CD4-positive, alpha-beta T cell treated with Interleukin-6 for 4 hours (primary cell): ENCODE data around the gene LMOD3.
A peak's percentile ranks its signal among the peaks of the same experiment; 100 is the strongest.

Experiments used
- DNase-seq: peaks from one replicate; pipeline ENCODE4 v3.0.0-alpha.2; 2020; ENCODE audit warnings: mixed read lengths

LMOD3 gene

DNA sequence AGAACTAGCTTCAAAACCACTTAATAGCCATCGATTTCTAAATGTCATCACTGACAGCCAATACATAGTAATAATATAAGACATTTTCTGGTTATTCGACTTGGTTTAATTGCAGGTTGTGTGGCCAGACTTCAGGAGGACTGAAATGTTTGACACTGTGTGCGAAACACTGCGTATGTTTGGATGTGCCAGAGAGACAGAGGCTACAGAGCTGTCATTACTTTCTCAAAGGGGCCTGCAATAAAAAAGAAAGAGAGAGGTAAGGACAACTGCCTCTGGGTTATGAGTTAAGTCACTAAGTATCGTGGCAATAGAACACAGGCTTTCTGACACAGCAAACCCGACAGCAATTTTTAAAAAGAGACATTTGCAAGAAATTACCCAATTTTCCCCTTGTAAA lies 882 bp downstream of the LMOD3 start:
- DNase-seq = no peak

DNA sequence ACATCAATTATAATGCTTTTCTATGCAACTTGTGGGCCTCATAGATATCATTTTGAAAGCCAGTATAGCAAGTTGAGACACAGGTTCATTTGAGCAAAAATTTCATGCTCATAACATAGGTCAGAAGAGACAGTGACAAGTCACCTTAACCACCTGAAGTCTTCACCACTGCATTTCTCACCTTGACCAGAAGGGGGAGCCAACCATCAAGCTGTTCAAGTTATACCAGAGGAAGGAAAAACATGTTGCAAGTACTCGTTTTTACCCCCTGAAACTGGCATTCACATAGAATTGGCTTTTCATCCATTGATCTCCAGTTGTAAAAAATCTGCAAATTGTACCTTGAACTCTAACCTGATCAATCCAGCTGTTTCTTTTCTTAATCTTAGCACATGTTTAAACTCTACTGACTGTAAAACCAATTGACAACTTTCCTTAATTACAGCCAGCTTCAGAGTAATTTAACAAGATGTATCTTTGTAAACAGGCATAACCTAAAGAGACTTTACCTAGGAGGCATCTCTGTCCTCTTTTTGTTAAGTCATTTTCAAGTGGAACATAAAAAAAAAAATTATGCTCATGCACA lies 1.4 kb downstream of the LMOD3 start:
- peak; percentile 87 for DNase-seq

DNA sequence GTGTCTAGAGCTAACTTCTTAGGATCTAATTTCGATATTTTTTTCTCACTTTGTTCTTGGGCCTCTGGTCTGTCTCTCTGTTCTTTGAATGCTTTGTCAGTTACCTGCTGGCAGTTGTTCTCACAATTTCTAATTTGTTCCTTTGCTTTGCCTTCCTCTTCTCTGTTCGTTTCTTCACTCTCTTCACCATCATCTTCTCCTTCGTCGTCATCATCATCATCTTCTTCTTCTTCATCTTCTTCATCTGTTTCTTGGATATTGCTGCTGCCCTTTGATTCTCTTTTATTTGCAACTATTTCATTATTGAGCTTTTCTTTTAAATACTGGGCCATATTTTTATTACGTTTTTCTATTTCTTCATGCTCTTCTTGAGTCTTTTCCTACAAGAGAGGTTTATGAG lies 2.7 kb downstream of the LMOD3 start:
- DNase-seq = no peak

DNA sequence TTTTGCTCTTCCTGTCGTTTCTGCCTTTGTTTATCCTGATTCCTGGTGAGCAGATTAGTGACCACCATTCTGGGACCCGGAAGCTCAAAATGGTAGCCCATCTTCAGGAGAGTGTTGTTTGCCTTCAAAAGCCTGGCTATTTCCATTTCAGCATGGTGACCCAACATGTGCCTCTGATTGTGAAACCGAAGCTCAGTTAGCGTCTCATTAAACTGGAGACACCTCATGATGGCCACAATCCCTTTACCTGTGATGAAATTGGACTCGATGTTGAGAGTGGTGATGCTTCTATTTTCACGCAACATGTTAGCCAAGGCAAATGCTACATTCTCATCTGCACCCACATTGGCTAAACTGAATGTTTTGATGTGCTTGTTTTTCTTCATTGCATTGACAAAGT lies 3.3 kb downstream of the LMOD3 start:
- DNase-seq = no peak

DNA sequence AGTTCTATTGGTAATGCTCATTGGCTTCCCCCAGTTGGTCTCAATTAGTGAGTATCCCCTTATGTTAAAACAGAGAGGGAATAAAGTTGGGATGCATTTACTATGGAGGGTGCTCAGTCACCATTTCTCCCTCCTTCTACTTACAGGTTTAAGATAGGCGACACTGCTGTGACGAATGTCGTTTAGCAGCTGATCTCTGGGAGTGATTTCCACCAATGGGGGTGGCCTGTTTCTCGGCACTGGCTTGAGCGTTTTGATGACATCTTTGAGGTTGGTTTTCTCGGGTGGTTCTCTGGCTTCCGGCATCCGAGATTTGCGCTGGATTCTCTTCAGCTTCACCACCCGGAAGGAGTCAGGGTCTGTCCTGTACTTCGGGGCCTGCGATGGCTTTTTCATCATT lies 3.8 kb downstream of the LMOD3 start:
- no peak for DNase-seq

DNA sequence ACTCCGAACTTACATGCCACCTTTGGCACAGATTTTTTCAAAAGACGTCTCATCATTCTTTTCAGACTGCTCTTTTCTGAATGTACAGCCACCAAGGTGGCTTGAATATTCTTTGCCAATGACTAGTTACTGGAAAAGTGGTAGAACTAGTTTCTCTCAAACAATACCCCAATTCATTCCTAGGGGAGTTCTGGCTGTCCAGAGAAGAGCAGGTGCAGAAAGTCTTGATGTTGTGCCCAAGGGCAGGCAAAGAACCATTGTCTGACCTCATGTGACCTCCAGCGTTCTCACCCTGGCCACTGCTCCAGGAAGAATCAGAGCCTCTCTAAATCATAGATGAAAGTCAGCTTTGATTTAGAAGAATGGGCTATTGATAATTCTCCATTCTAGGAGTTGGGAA lies 5.5 kb downstream of the LMOD3 start:
- DNase-seq = no peak

DNA sequence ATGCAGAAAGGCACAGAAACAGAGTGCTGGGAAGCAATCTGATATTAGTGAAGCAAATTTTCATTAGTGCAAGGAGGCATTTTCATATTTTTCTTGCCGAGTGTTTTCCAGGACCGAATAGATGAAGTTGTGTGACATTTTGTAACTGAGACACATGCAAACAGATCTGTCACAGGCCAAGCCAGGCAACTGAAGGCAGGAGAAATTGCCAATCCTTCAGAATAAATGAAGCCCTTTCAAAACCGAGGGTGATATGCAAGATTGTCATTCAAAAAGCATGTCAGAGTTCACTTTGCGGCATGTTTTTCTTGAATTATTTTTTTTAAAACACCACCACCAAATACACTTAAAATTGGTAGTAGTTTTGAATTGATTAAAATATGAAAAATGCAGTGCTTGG lies 6.2 kb downstream of the LMOD3 start:
- DNase-seq = no peak

DNA sequence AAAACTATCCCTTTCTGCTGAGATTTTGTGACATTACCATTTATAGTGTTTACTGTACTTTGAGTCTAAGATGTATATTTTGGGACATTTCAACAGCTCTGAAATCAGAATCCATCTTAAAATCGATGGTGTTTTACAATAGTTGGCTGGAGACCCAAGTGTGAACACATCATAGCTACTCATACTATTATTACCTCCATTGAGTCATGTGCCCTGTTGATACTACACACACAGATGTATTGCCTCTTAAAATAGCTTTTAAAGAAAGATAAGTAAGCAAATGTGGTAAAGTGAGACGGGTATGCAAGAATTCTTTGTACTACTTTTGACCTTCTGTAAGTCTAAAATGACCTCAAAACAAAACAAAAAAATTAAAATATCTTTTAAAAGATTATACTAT lies 6.7 kb downstream of the LMOD3 start:
- DNase-seq = no peak

DNA sequence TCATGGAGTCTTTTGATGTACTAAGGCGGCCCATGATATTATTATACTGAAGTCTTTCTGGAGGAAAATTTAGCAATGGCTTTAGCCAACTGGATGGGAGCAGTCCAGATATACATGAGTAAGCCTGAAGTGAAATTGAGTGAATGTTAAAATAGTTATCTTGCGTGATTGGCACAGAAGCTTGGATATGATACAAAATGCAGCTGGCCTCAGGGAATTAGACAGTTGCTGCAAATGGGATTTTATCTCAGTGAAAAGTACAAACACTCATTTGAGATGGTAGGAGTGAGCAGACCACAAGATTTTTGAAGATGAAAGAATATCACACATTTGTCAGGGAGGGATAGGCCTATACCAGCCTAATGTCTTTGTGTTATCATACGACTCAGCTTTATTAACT lies 8.9 kb downstream of the LMOD3 start:
- no peak for DNase-seq

DNA sequence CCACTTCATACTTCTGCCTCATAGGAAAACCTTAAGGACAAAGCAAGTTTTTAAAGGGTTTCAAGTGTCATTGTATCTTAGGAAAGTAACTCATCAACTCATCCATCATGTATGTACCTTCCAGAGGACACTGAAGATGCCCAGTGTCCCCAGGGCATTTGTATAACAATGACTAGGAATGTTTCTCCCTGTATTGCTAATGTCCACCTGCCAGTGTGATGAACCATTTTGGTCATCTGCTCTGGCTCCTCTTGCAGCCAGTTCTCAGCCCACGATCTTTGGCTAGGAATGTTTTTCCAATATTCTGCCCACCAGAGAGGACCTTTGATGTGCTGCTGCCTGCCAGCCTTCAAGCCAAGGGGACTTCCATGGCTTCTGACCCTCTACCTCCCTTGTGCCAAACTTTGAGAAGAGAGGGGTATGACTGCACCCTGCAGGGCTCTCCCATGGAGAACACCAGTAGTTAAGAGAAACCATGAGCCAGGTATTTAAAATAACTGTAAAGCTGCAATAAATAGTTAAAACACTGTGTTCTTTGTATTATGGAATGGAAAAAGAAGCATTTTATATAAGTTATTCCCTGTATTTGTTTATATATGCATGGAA lies 11.4 kb downstream of the LMOD3 start:
- DNase-seq = no peak

DNA sequence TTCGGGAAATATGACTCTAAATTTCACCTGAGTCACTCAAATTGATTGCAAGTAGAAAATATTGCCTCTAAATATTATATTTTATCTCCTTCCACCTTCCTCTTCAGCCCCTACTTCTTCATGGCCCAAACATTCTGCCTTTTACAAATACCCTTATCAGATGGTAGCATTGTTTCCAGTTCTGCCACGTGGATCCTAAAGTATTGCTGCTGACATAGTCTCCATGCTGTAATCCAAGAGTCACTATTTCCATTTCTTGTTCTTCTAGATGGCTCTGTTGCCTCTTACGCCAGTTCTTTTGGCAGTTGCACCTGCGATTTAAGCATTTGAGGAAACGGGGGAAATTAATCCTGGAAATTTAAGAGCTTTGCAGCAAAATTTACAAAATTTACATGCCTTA lies 13.6 kb downstream of the LMOD3 start:
- no peak for DNase-seq

DNA sequence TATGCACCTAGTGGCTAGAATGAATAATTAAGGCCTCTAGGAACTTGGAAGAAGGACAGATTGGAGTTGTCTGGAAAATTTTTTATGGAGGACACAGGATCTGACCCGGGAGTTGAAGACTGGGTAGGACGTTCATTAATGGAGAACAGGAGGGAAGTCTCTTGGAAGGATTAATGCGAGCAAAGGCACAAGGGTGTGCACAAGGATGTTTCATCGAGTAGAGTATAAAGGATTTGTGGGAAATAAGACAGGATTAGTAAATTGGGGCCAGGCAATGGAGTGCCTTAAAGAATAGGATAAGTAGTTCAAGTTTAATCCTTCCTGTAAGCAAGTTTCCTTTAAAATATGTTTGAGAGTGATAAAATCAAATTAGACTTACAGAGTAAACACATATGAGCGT lies 14.6 kb downstream of the LMOD3 start:
- no peak for DNase-seq

DNA sequence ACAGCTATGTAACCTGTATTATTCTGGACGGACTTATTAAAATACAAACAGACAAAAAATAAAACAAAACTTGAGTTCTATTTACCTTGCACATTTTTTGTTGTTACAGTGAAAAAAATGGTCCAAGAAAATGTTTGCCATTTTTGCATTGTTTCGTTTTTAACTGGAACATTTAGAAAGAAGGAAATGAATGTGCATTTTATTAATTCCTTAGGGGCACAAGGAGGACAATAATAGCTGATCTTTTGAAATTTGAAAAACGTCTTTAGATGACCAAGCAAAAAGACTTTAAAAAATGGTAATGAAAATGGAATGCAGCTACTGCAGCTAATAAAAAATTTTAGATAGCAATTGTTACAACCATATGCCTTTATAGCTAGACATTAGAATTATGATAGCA lies 17.1 kb downstream of the LMOD3 start:
- DNase-seq = no peak

DNA sequence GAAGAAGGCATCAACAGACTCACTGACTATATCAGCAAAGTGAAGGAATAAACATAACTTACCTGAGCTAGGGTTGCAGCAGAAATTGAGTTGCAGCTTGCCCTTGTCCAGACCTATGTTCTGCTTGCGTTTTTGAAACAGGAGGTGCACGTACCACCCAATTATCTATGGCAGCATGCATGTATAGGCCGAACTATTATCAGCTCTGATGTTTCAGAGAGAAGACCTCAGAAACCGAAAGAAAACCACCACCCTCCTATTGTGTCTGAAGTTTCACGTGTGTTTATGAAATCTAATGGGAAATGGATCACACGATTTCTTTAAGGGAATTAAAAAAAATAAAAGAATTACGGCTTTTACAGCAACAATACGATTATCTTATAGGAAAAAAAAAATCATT lies 17.8 kb downstream of the LMOD3 start:
- no peak for DNase-seq

DNA sequence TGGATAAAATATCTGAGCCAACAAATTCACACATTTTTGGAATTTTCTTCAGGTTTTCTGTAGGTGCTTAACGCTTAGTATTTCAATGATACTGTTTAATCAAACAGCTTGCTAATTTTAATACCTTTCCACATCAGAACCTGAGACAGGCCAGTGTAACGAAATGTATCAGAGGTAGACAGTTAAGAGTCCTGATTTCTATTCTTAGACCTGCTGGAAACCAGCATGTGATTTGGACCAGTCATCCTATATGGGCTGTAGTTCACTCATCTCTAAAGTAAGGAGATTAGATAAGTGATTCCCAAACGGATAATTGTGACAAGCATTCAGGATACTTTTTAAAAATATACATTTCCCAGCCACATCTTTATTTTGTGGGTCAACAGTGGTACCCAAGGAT lies 19.3 kb downstream of the LMOD3 start:
- no peak for DNase-seq

DNA sequence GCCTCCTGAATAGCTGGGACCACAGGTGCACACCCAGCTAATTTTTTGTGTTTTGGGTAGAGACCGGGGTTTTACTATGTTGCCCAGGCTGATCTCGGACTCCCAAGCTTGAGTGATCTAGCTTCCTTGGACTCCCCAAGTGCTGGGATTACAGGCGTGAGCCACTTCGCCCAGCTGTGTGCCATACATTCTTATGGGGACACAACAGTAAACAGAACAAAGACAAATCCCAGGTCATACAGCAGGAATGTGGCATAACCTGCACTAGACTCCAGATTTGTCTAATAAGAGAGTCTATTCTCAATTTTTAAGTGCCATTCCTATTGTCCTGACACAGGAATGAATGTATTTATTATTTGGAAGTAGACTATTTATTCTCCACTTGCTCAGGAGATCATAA lies 20.0 kb downstream of the LMOD3 start:
- DNase-seq = no peak

DNA sequence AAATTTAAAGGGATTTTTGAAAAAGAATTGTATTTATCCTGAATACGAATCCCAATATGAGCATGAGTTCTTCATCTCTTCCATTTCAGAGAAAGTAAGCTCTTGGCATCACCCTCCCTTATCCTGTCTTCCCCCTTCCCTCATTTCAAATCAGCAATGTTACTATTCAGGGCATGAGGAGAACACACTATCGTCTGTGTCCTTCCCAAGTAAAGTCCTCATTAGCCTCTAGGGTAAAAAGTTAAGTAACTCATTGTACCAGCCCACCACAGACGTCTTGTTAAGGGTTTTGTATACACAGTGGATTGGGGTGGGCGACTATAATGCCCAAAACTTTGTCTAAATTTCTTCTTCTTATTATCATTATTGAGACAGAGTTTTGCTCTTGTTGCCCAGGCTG lies 22.8 kb downstream of the LMOD3 start:
- no peak for DNase-seq

DNA sequence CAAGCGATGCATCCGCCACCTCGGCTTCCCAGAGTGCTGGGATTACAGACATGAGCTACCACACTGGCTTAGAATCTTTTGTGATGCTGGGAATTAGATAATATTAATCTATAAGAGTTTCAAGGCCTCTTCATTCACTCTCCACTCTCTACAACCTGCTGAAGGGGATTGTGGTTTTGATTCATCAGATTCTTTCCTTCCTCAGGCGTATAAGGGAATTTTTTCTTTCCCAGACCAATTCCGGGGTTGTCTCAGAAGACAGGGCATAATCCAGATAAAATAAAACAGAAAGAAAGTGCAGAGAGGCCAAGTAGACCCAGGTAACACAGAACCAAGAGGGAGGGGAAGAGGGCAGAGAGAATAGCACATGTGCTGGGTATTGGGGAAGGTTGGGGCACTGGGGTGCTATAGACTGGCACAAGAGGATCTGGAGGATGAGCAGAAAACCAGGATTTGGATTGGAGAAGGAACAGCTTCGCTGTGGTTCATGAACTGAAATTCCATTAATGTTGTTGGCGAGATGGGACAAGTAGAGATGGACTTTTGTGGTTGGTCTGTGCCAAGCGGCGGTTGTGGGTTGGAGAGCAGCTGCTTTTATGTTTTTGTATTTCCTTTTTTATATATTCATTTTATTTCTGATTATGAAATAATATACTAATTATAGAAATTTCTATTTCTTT lies 24.8 kb downstream of the LMOD3 start:
- DNase-seq = no peak

DNA sequence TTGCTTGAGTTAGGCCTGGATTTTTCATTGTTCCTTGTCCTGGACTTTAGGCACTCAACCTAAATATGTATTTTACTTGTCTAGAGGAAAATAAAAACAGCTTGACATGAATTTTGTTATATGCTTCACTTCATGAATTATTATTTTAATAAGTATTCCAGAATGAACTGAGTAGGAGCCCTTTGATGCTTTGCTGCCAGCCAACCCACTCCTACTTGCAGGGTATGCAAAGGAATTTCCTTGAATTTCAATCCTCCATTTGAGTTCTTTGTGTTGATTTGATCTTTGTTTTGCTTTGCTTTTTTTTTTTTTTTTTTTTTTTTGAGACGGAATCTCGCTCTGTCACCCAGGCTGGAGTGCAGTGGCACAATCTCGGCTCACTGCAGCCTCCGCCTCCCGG lies 26.1 kb downstream of the LMOD3 start:
- DNase-seq = no peak

DNA sequence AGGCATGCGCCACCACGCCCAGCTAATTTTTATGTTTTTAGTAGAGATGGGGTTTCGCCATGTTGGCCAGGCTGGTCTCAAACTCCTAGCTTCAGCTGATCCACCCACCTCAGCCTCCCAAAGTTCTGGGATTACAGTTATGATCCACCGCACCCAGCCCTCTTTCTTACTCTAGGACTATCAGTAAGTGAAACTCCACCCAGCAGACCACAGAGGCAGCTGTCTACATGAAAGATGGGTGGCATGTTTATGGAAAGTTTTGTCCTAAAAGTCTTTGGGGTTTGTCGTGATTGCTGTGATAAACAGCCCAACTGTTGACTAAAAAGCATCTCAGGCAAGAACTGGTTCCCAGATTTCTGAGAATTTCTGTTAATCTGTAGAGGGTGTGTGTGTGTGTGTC lies 26.8 kb downstream of the LMOD3 start:
- peak; percentile 25 for DNase-seq

DNA sequence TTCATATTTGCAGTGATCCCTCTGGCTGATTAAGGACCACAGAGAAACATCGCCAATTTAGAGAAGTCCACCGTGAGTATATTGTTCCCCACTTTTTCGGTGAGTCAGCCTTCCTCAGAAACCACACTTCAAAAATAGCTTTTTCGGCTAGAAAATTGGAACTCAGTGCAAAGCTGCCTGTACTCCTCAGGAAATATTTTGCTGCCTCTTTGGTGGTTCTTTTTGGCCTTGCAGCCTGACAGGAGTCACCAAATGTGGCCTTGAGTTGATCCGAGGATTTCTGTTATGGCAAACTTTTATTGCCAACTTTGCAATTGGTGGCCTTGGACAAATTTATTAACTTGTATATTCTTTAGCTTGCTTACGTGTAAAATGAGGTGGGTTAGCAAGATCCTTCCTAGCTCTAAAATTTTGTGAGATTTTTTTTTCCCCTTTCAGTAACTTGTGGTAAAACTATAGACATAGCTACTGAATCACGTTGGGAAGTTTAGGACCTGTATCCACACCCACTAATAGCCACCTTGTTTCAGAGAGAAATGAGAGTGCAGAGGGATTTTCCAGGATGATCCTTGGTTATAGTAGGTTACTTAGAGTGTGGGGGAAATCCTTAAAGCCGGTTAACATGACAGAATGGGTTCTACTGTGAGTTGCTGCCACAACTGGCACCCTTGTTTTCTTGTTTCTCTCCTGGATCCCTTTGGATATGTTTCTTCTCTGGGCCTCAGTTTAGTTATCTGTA lies 27.8 kb downstream of the LMOD3 start:
- peak; percentile 18 for DNase-seq

DNA sequence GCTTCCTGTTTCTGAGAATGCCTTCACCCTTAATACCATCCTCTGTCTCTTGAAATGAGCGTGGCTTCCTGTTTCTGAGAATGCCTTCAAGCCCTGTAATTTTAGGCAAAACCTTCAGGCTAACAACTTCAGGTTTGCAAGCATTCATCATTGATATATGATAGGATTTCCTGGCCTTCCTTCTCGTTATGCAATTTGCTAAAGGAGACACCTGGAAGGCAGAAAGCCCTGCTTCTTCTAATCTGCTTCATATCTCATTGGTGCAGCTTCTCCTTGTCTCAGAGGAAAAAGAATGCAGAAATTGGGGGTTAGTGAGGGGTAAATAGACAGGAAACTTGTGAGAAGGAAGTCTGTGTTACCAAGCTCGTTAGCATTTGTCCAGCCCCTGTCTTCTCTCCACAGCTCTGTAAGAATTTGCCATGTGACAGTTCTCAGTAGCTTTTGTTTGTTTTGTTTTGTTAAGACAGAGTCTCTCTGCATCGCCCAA lies 30.3 kb downstream of the LMOD3 start:
- peak; percentile 29 for DNase-seq

DNA sequence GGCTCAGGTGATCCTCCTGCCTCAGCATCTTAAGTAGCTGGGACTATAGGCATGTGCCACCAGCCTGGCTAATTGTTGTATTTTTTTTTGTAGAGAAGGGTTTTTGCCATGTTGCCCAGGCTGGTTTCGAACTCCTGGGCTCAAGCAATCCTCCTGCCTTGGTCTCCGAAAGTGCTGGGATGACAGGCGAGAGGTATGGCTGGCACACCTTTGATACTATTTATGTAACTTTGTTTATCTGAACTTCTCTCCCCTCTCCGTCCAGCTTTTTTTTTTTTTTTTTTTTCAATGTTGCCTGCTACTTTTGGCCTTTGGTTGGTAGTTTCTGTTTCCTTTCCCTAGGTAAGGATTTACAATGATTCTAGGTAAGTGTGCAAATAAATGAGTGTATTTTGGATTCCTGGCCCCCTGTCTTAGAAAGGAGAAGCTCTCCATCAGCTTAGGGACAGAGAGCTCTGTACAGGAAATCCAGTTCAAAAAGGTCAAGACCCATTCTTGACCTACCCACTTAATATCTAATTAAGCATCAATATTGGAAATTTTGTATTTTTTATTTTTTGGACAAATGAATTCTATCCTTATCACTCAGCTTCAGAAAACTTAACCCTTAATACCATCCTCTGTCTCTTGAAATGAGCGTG lies 30.9 kb downstream of the LMOD3 start:
- no peak for DNase-seq
